Spleen (tissue), 11 donors: ENCODE data around the gene SMIM1. TPM values are rescaled to one million over a fixed set of nuclear protein-coding genes. Genes with fewer than 3 reads are reported as not detected.

ENCODE experiments used
- DNase-seq: peaks from one replicate; pipeline ENCODE4 v3.0.0-alpha.2; 2020
- H3K27ac ChIP-seq, 8 donors: fragments of 200-600 bp; sonication (generic) in 7 of 8; 1 replicate in 4 of 8; 2 replicates in 4 of 8; pipeline versions ENCODE4 v1.5.0 to v1.8.0; 2016 to 2021; ENCODE audit warnings: inconsistent platforms in 4 of 8, mild to moderate bottlenecking in 4 of 8, moderate library complexity in 1 of 8
- H3K27me3 ChIP-seq, 7 donors: fragments of 200-600 bp; sonication (generic) in 6 of 7; replicated peaks in 1 of 7; 1 replicate in 4 of 7; 2 replicates in 3 of 7; pipeline versions ENCODE4 v1.5.0 to v1.8.0; 2016 to 2021; ENCODE audit warnings: inconsistent platforms in 3 of 7, mild to moderate bottlenecking in 1 of 7
- H3K36me3 ChIP-seq, 6 donors: fragments of 200-600 bp; sonication (generic) in 5 of 6; 1 replicate in 4 of 6; 2 replicates in 2 of 6; pipeline versions ENCODE4 v1.5.0 to v1.8.0; 2016 to 2021; ENCODE audit warnings: inconsistent platforms in 2 of 6
- H3K4me1 ChIP-seq, 6 donors: fragments of 200-600 bp; sonication (generic) in 5 of 6; 1 replicate in 3 of 6; 2 replicates in 3 of 6; pipeline versions ENCODE4 v1.5.0 to v1.8.0; 2016 to 2021; ENCODE audit warnings: inconsistent platforms in 3 of 6
- H3K4me3 ChIP-seq, 8 donors: fragments of 200-600 bp; sonication (generic) in 7 of 8; 1 replicate in 4 of 8; 2 replicates in 4 of 8; pipeline versions ENCODE4 v1.5.0 to v1.8.0; 2016 to 2021; ENCODE audit warnings: inconsistent platforms in 4 of 8, mild to moderate bottlenecking in 4 of 8, moderate library complexity in 2 of 8
- H3K9me3 ChIP-seq, 8 donors: fragments of 200-600 bp; sonication (generic) in 7 of 8; 1 replicate in 4 of 8; 2 replicates in 4 of 8; pipeline versions ENCODE4 v1.5.0 to v1.8.0; 2016 to 2021; ENCODE audit warnings: inconsistent platforms in 4 of 8
- CTCF ChIP-seq, 11 experiments: fragments of 200-600 bp in 7 of 11; fragments of 450-650 bp in 4 of 11; sonication (generic) in 4 of 11; IDR thresholded peaks in 8 of 11; conservative IDR thresholded peaks in 3 of 11; 1 replicate in 7 of 11; 2 replicates in 4 of 11; pipeline versions ENCODE4 v1.4.0 to v1.8.0; 2016 to 2021; ENCODE audit warnings: antibody characterized with exemption in 11 of 11, inconsistent platforms in 4 of 11, mild to moderate bottlenecking in 1 of 11
- POLR2A ChIP-seq, 3 donors: fragments of 450-650 bp; IDR thresholded peaks; one replicate each; pipeline ENCODE4 v1.5.1; 2017; ENCODE audit warnings: antibody characterized with exemption in 3 of 3, mild to moderate bottlenecking in 1 of 3
- POLR2AphosphoS5 ChIP-seq, 3 donors: sonication (generic); formaldehyde crosslinking; IDR thresholded peaks; one replicate each; pipeline ENCODE4 v1.5.1; 2017; ENCODE audit warnings: antibody characterized with exemption in 3 of 3
- WGBS, 5 donors: extraction: QIAGEN DNeasy Blood & Tissue Kit in 3 of 5; methylation state at CpG; one replicate each; pipeline versions ENCODE4 v1.1.5 to v1.1.7; 2013 to 2018; 5-methylcytosine and 5-hydroxymethylcytosine counted together
- intact Hi-C: fragments of 100-400 bp; cut with DNase I; formaldehyde crosslinking; loops from one replicate; pipeline ENCODE4 v1.15.0; 2023; ENCODE audit warnings: low total_unique reads
- polyA plus RNA-seq, 3 donors: library from polyadenylated mRNA; stranded (reverse); fragments of 200-250 nt; gene quantifications; one replicate each; pipeline ENCODE4 v1.2.1, GENCODE V29; 2013
- total RNA-seq, 7 donors: library from RNA; depleted of rRNA in 3 of 7; stranded (reverse); fragments of >200 nt in 3 of 7; fragmentation: NEBNext Ultra II Directional in 4 of 7; extraction: Animal tissue kit (Norgen Biotek cat#: 25700) in 4 of 7; gene quantifications; one replicate each; pipeline versions ENCODE4 v1.1.0 to v1.2.1, GENCODE V29; 2016 to 2021
- donor health status: healthy with polysubstance abuse.
- donor health status: DM: no; HTN: no; CAD: no; lungs with moderate emphysema.
- donor health status: DM: no; HTN: no; CAD: no.
- donor health status: Bipolar disorder and iron deficiency.
- donor health status: healthy.
- donor health status: DM: no; HTN: no; CAD: no.
- donor health status: DM: yes; HTN: yes; CAD: no.

The SMIM1 gene
- total and polyA plus RNA-seq, 10 donors, result 2.0 to 12.7 (median 4.6) TPM; not detected in 1

DNA sequence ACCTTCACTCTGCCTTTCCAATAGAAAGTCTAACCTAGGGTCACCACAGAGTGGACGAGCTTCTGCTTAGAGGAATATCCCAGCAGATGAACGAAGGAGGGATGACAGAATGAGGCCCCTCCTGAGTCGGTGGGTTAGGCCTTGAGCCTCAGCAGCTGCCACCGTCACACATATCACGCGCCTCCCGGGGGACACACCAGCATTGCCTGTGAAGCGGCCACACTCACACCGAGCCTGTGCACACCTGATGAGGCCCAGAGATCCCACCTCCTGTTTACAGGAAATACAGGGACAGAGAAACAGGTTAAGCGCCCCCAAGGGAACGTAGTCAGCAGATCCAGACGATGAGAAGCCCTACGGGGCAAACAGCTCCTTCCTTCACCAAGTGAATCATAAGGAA is 48.9 kb downstream of the SMIM1 start:
- no peak for DNase-seq
- WGBS, 5 donors, result 83 to 93% (median 90%) methylated on average over 10 to 13 of the region's 13 CpGs

DNA sequence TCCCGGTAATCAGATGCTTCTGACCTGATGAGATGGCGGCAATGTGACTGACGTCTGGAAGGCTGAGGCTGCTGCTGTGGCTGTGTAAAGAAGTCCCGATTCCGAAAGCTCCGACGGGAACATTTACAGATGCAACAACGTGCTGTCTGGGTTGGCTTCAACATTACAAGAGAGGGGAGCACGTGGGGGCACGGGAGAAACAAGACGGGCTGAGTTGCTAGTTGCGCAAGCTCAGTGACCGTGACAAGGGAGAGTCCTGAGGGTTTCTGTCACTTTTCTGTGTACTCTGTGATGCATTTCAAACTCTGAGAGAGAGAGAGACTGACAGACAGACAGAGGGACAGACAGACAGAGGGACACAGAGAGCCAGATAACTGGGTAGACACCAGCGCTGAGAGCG is 49.4 kb downstream of the SMIM1 start:
- H3K27ac ChIP-seq, result no peak overlapping the region
- WGBS, 5 donors, result 86 to 92% (median 90%) methylated on average over 15 of the region's 15 CpGs
- H3K9me3 ChIP-seq, result no peaks in the 10 kb centered on the region
- TF ChIP-seq POLR2AphosphoS5 (IDR thresholded peaks at IDR 0.05) (no peak), CTCF (IDR thresholded peaks at IDR 0.05 in 8 of 11, conservative IDR thresholded peaks at IDR 0.05 in 3 of 11) (no peak), POLR2A (IDR thresholded peaks at IDR 0.05) (no peak)
- no peaks in the 10 kb centered on the region for H3K4me1 ChIP-seq
- H3K36me3 ChIP-seq, result peaks cover 0 to 94% (median 67%) of the 10 kb centered on the region in 6 donors
- intact Hi-C loops, result no loop called here
- no peaks in the 10 kb centered on the region for H3K27me3 ChIP-seq
- DNase-seq, result no peak
- H3K4me3 ChIP-seq, result no peak overlapping the region

More for the DNA sequence above, 48.9 kb downstream of the SMIM1 start:
- Histone ChIP-seq H3K27me3 (no peaks in the 10 kb centered on the region), H3K36me3 (peaks cover 0 to 94% (median 64%) of the 10 kb centered on the region in 6 donors), H3K4me1 (no peaks in the 10 kb centered on the region), H3K9me3 (no peaks in the 10 kb centered on the region), H3K4me3 (no peak overlapping the region), H3K27ac (no peak overlapping the region)
- TF ChIP-seq POLR2A (IDR thresholded peaks at IDR 0.05), result no peak
- TF ChIP-seq POLR2AphosphoS5 (IDR thresholded peaks at IDR 0.05), result peak in 1 of 3 donors; percentile 22
- no peak for TF ChIP-seq CTCF (IDR thresholded peaks at IDR 0.05 in 8 of 11, conservative IDR thresholded peaks at IDR 0.05 in 3 of 11)
- intact Hi-C loops, result no loop called here

GRCh38 chr1:3822421-3822820 is 49.9 kb downstream of the SMIM1 start:
- DNase-seq, result no peak
- no peak overlapping the region for H3K4me3 ChIP-seq
- WGBS, 5 donors, result 71 to 95% (median 79%) methylated on average over 15 to 16 of the region's 16 CpGs
- H3K36me3 ChIP-seq, result peaks cover 0 to 98% (median 72%) of the 10 kb centered on the region in 6 donors
- intact Hi-C loops, result no loop called here
- TF ChIP-seq CTCF (IDR thresholded peaks at IDR 0.05 in 8 of 11, conservative IDR thresholded peaks at IDR 0.05 in 3 of 11) (no peak), POLR2AphosphoS5 (IDR thresholded peaks at IDR 0.05) (no peak), POLR2A (IDR thresholded peaks at IDR 0.05) (no peak)
- no peaks in the 10 kb centered on the region for H3K27me3 ChIP-seq
- no peaks in the 10 kb centered on the region for H3K4me1 ChIP-seq
- H3K27ac ChIP-seq, result no peak overlapping the region
- H3K9me3 ChIP-seq, result no peaks in the 10 kb centered on the region

DNA sequence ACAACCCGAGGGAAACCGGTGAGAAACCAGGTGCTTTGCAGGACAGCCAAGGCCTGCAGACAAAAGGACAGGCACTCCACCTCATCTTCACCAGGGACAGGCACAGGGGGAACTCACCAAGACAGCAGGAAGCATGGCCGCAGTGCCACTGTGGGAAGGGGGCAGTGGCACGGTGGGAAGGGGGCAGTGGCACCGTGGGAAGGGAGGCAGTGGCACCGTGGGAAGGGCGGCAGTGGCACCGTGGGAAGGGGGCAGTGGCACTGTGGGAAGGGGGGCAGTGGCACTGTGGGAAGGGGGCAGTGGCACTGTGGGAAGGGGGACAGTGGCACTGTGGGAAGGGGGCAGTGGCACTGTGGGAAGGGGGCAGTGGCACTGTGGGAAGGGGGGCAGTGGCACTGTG is 52.1 kb downstream of the SMIM1 start:
- Histone ChIP-seq H3K4me3 (no peak overlapping the region), H3K27ac (no peak overlapping the region), H3K27me3 (no peaks in the 10 kb centered on the region), H3K9me3 (no peaks in the 10 kb centered on the region), H3K36me3 (peaks cover 0 to 100% (median 89%) of the 10 kb centered on the region in 6 donors), H3K4me1 (no peaks in the 10 kb centered on the region)
- TF ChIP-seq POLR2AphosphoS5 (IDR thresholded peaks at IDR 0.05) (no peak), POLR2A (IDR thresholded peaks at IDR 0.05) (no peak), CTCF (IDR thresholded peaks at IDR 0.05 in 8 of 11, conservative IDR thresholded peaks at IDR 0.05 in 3 of 11) (no peak)
- no peak for DNase-seq
- 79 to 97% (median 85%) methylated on average over 8 of the region's 8 CpGs for WGBS, 5 donors
- intact Hi-C loops, result no loop called here
